ENCODE measurements around the gene MCF2L2.
"Not testable (repeated sequence)": the region's sequence is repeated elsewhere in the genome, so short reads cannot be mapped to it uniquely, and the experiment has no call there.

MCF2L2 gene

GRCh38 chr3:183428447-183429211, at the start of gene MCF2L2:
MCF2L2 (minus strand) TSS chr3:183428619; CDS start chr3:183427977, 642 bp downstream.
- DNase-seq, result peak; percentile 61

DNA sequence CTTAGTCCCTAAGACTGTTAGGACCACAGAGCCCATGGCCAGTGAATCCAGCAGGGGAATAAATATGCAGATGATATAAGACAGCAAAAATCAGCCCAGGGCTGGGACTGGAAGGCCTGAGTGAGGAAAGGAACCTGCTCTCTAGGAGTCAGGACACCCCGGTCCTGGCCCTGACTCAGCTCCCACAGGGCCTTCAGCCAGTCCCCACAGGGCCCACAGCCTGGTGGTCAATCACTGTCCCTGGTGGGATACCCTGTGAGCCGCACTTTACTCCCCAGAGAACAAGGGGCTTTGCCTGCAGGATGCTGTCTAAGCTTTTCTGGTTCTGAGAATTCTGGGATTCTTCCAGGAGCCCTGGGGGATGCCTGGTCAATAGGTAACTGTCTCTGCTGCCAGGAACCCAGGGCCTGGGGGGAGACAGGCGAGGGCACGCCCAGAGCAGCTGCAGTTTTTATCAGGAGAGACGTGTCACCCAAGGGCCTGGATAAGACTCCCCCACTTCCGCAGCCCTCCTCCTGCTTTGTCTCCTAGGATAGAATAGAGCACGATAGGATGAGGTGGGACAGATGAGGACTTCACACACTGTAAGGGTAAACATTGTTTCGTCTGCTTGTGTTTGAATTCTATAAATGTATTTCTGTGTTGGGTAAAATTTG, 49.5 kb upstream of the MCF2L2 start:
- DNase-seq, result no peak

GRCh38 chr3:183475764-183476162, 47.3 kb upstream of the MCF2L2 start:
- DNase-seq, result not testable (repeated sequence)

- no peak for DNase-seq
Observed at GRCh38 chr3:183475016-183475763, 46.8 kb upstream of the MCF2L2 start.

DNA sequence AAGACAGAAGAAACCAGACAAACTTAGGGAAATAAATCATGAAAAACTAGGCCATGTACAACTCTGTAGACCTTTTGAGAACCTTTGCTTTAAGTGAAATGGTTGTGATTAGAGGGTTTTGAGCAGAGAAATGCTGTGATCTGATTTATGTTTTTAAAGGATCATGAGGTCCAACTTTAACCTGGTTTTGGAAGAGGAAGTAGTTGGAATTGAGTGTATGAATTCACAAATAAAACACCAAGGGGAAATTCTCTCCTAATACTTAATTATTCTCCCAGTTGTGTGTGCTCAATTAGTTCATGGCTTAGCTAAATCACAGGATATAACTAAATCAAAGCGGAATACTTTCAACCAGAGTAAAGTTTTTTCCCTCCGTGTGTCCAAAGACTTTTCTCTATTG, 45.5 kb upstream of the MCF2L2 start:
- DNase-seq, result no peak

GRCh38 chr3:183472155-183472554, 43.7 kb upstream of the MCF2L2 start:
- no peak for DNase-seq

- DNase-seq, result no peak
Observed at GRCh38 chr3:183468424-183468823, 40.0 kb upstream of the MCF2L2 start.

- no peak for DNase-seq
Observed at GRCh38 chr3:183466575-183466974, 38.2 kb upstream of the MCF2L2 start.

DNA sequence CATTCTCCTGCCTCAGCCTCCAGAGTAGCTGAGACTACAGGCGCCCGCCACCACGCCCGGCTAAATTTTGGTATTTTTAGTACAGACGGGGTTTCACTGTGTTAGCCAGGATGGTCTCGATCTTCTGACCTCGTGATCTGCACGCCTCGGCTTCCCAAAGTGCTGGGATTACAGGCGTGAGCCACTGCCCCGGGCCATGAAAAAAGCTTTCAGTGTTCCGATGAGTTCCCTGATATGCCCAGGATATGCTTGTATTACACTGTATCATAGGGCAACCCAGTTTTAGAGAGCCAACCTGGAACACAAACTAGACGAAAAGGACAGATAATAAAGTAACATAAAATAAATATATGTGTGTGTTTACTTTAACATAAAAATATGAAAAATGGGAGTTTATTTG, 37.3 kb upstream of the MCF2L2 start:
- DNase-seq, result not testable (repeated sequence)

- no peak for DNase-seq
Observed at GRCh38 chr3:183464480-183464879, 36.1 kb upstream of the MCF2L2 start.

- no peak for DNase-seq
Observed at GRCh38 chr3:183460081-183461055, 31.9 kb upstream of the MCF2L2 start.

DNA sequence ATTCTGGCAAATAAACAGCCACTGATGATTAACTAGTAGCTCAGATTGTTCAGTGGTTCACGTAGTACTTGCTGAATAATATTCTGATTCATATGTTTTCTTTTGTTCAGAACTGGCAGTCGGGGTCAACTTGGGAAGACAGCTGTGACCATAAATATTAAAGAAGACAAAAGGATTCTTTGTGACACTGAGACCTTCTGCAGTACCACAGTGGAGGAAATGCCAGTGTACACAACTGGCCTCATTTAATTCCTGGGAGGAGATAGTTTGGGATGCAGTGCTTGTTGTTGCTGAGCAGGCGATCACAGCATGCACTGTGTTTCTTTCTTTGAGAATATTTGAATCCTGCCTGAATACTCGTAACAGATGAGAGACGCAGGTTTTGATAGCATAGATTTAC, 26.7 kb upstream of the MCF2L2 start:
- DNase-seq, result no peak

DNA sequence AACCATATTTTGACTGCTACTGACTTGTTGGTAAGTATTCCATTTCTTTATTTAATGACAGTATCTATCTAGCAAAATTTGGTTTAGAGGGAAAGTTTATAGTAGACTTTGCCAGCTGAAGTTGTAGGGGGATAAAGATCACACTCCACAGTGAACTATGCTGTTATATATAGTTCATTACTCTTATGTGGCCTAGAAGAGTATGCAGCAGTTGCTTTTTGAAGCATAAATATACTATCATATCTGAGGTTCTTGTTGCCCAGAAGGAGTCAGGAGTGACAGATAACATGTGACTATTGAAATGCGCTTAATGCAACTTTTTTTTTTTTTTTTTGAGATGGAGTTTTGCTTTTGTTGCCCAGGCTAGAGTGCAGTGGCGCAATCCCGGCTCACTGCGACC, 25.6 kb upstream of the MCF2L2 start:
- DNase-seq, result no peak

DNA sequence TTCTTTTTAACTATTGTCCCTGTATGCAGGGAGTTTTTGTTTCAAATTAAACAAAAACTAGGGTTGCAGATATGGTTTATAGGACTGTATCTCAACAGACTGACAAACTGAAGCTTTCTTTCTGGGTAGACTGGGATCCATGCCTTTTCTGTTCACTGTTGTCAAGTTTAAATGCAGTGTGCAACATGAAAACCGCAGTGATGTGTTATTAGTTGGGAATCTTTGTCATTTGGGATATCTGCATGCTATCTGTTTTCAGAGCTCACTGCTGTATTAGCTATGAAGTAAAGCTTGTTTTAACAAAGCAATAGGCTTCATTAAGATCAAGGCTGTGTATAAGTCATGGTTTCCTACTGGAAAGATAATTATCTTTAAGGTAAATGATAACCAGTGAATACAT, 21.4 kb upstream of the MCF2L2 start:
- no peak for DNase-seq

- DNase-seq, result no peak
Observed at GRCh38 chr3:183449391-183449790, 21.0 kb upstream of the MCF2L2 start.

GRCh38 chr3:183448369-183449128, 20.1 kb upstream of the MCF2L2 start:
- DNase-seq, result no peak

DNA sequence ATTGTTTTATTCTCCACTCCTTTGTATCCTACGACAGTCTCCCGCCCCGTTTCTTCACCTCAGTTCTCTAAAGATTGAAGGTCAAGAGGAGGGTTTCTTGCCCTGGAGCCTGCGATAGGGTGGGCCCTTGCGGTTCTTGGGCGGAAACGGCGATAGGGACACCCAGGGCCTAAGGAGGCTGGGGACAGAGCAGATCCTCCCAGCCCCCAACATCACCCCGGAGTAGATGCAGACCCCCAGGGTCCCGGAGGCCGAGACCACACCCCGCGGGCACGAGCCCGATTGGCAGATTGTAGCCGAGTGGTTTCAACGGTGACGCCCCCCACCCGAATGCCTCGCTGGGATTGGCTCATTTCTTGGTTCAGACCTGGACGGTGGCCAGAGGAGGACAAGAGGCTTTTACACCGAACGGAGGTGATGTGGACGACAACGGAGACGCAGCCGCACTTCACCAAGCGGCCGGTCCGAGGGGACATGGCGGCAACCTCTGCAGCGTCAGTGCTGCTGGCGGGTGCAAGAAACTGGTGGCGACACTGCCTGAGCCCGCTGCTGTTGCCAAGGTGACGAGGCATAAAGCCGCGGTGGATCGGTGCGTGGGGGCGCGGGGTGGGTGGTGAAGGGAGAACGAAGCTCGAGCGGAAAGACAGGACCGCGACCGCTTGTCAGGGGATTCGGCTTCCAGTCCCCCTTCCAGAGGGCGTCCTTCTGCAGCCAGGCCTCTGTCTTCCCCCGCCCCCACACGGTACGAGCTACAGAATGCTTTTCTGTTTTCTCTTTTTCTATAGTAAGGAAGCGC, 19.0 kb upstream of the MCF2L2 start:
- DNase-seq, result peak; percentile 95

DNA sequence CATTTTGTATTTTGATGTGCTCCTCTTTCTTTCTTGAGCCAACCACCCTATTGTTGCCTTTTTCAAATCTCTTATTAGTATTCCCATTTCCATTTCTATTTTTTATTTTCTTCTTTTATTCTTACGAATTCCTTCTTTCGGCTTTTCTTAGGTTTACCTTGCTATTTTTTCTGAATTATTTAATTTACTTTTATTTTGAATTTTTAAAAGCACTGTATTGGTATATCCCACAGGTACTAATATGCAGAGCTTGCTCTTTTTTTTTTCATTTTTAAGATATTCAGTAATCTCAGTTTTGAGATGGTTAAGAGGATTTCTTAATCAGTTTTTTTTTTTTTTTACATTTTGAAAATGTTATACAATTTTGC, 18.4 kb upstream of the MCF2L2 start:
- no peak for DNase-seq

GRCh38 chr3:183444748-183445147, 16.3 kb upstream of the MCF2L2 start:
- DNase-seq, result no peak

DNA sequence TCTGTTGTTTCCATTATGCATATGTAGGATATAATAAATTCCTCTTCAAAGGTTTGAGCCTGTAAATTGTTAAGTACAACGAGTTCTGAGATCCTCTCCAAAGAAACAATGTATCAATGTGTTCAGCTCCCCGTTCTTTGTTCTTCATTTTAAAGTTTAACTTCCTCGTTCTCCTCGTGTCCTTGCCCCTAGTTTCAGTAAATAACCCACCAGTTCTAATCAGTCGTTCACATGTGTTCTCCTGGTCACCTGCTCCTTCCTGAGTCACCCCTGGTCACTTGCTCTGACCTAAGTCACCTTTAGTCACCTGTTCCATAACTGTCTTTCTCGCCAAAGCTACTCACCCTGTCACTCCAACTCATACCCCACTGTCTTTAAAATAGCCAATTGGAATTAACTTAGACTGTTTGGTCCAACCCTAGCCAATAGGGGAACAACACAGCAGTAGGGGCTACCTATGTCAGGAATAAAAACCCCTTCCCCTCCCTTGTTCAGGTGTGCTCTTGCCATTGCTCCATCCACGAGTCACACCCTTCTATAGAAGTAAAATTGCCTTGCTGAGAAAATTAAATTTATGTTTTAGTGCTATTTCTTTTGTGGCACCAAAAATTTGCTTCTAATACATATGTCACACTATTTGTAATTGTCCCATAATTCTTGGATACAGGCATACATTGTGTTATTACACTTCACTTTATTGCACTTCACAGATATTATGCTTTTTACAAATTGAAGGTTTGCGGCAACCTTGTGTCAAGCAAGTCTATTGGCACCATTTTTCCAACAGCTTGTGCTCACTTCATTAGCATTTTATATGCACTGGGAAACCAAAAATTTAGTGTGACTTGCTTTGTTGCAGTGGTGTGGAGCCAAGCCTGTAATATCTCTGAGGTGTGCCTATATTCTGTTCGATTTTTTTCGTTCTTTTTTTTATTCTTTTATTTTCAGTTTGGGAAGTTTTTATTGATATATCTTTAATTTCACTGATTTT, 15.3 kb upstream of the MCF2L2 start:
- DNase-seq, result no peak

Data from NCI-H510A (cell line).